Measurements from ENCODE around the gene CRYAB.

- TF ChIP-seq SUZ12 (IDR thresholded peaks at IDR 0.05; ENCODE audit: extremely low read depth, insufficient read depth, insufficient read length) (no peak), ZNF274 (IDR thresholded peaks at IDR 0.05; ENCODE audit: low read depth, low read length) (no peak)
Measured at GRCh38 chr11:111909378-111909777, 2.2 kb downstream of the CRYAB start.
